ENCODE results near the gene CACNA1C. TPM values are rescaled to one million over a fixed set of nuclear protein-coding genes. Genes with fewer than 3 reads are reported as not detected.

CACNA1C gene
- total RNA-seq, 4 donors from 2014 or later = 5.2 to 12.9 (median 6.3) TPM

DNA sequence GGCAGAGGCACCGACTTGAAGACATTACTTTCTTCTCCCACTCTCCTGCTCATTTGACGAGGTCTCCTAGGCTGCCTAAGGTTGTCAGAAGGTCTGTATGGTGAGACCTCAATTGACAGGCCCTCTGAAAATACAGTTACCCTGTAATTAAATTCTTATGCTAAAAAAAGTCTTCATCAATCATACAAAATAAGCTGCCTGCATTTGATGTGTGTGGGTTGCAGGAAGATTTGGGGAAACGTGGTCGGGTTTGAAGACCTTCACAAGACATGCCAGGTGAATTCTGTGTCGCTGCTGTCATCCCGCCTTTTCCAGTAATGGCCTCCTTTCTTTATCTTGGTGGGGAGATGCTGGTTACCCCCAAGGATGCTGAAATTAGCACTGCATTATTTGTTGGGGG is 299.4 kb downstream of the CACNA1C start:
- H3K9me3 ChIP-seq = no peaks in the 10 kb centered on the region
- TF ChIP-seq, protein P1, sequence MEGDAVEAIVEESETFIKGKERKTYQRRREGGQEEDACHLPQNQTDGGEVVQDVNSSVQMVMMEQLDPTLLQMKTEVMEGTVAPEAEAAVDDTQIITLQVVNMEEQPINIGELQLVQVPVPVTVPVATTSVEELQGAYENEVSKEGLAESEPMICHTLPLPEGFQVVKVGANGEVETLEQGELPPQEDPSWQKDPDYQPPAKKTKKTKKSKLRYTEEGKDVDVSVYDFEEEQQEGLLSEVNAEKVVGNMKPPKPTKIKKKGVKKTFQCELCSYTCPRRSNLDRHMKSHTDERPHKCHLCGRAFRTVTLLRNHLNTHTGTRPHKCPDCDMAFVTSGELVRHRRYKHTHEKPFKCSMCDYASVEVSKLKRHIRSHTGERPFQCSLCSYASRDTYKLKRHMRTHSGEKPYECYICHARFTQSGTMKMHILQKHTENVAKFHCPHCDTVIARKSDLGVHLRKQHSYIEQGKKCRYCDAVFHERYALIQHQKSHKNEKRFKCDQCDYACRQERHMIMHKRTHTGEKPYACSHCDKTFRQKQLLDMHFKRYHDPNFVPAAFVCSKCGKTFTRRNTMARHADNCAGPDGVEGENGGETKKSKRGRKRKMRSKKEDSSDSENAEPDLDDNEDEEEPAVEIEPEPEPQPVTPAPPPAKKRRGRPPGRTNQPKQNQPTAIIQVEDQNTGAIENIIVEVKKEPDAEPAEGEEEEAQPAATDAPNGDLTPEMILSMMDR (IDR thresholded peaks at IDR 0.05) = no peak
- no peak for TF ChIP-seq EP300 (IDR thresholded peaks at IDR 0.05)
- no peak for TF ChIP-seq POLR2A (IDR thresholded peaks at IDR 0.05)
- no peak overlapping the region for H3K27ac ChIP-seq
- DNase-seq (ENCODE audit: low spot score in 2 of 2) = no peak
- no peaks in the 10 kb centered on the region for H3K27me3 ChIP-seq
- H3K4me1 ChIP-seq = no peaks in the 10 kb centered on the region
- no peaks in the 10 kb centered on the region for H3K36me3 ChIP-seq
- no peak overlapping the region for H3K4me3 ChIP-seq
- WGBS, 2 donors = 87 to 92% methylated on average over 6 of the region's 6 CpGs

DNA sequence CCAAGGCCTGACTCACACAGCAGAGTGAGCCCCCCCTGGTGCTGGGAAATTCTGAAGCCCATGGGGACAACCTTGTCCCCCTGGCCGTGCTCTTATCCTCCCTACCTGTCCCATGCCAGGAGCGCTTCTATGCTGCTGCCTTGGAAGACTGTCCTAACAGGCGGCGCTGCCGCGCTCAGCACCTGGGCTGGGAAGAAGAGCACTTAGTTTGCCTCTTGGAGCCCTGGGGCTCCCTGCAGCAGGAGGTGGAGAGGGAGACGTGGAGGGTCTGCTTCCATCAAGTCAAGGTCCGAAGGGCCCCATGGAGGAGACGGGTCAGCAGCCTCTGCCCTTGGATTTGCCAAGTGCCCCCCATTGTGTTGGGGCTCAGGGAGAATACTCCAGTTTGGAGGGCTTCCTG is 300.5 kb downstream of the CACNA1C start:
- Histone ChIP-seq H3K9me3 (no peaks in the 10 kb centered on the region), H3K27ac (no peak overlapping the region), H3K36me3 (no peaks in the 10 kb centered on the region), H3K4me1 (peaks cover 0 to 5% (median 0%) of the 10 kb centered on the region in 4 donors), H3K4me3 (no peak overlapping the region), H3K27me3 (no peaks in the 10 kb centered on the region)
- WGBS, 2 donors = 94 to 98% methylated on average over 2 to 9 of the region's 9 CpGs
- DNase-seq (ENCODE audit: low spot score in 2 of 2) = no peak
- no peak for TF ChIP-seq EP300 (IDR thresholded peaks at IDR 0.05)
- TF ChIP-seq, protein P1 (IDR thresholded peaks at IDR 0.05) = no peak
- no peak for TF ChIP-seq POLR2A (IDR thresholded peaks at IDR 0.05)

DNA sequence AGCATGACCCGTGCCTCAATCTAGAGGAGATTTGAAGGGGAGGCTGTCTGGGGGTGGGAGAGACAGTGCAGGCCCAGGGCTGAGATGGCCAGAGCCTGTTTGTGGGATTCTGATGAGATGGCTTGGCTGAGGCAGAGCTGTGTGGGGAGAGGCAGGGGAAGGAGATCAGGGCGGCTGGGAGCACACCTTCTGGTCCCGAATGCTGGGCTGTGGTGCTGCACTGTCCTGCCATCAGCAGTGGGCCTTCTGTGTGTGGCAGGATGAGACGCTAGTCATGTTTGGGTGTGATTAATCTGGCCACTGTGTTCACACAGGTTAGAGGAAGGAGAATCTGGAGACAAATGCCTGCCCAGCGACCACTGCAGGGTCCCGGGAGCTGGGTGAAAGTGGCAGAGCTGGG is 300.9 kb downstream of the CACNA1C start:
- H3K4me1 ChIP-seq = peaks cover 0 to 9% (median 0%) of the 10 kb centered on the region in 4 donors
- no peak overlapping the region for H3K27ac ChIP-seq
- TF ChIP-seq EP300 (IDR thresholded peaks at IDR 0.05) (no peak), POLR2A (IDR thresholded peaks at IDR 0.05) (no peak)
- TF ChIP-seq, protein P1 (IDR thresholded peaks at IDR 0.05) = no peak

DNA sequence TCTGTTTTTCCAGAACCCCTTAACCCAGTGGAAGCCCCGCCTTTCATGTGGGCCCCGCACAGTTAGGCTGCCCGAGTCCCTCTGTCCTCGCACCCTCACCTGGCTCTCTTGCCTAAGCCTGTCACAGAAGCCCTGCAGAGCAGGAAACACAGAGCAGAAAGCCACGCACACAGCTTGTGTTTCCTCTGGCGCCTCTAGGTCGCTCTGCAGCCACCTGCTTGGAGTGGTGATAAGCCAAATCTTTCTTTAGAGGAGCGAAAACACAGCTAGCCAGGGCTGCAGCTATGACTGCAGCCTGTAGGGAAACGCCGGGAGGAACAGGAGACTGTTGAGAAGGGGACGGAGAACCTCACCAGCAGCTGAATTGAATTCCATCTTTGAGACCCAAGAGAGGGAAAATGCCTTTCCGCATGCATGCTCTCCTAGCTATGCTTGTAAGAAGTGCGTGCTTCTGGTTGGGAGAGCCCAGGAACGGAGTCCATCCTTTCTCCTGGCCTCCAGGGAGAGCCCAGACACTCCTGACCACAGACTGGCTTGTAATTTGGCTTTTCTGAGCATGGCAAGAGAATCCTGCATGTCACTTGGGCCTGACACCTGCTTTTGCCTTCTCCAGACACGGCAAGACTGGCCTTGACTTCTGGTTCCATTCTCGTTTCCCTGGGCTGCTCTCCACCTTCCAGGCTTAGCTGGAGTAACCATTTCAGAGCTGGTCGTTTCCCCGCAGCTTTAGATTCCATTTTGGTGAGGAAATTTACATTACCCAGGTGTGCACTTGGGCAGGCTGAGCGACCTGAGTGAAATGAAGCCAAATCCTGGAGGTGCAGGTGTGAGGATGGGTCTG is 301.6 kb downstream of the CACNA1C start:
- Histone ChIP-seq H3K9me3 (no peaks in the 10 kb centered on the region), H3K27ac (no peak overlapping the region), H3K36me3 (no peaks in the 10 kb centered on the region), H3K4me3 (no peak overlapping the region), H3K4me1 (peaks cover 0 to 14% (median 0%) of the 10 kb centered on the region in 4 donors), H3K27me3 (no peaks in the 10 kb centered on the region)
- 62% methylated on average over 19 of the region's 19 CpGs for WGBS, 2 donors
- no peak for TF ChIP-seq POLR2A (IDR thresholded peaks at IDR 0.05)
- TF ChIP-seq, protein P1 (IDR thresholded peaks at IDR 0.05) = no peak
- TF ChIP-seq EP300 (IDR thresholded peaks at IDR 0.05) = no peak
- no peak for DNase-seq (ENCODE audit: low spot score in 2 of 2)

More for the DNA sequence above, 300.9 kb downstream of the CACNA1C start:
- Histone ChIP-seq H3K9me3 (no peaks in the 10 kb centered on the region), H3K36me3 (no peaks in the 10 kb centered on the region), H3K27me3 (no peaks in the 10 kb centered on the region), H3K4me3 (no peak overlapping the region)
- DNase-seq (ENCODE audit: low spot score in 2 of 2) = no peak
- 72 to 77% methylated on average over 6 of the region's 6 CpGs for WGBS, 2 donors

DNA sequence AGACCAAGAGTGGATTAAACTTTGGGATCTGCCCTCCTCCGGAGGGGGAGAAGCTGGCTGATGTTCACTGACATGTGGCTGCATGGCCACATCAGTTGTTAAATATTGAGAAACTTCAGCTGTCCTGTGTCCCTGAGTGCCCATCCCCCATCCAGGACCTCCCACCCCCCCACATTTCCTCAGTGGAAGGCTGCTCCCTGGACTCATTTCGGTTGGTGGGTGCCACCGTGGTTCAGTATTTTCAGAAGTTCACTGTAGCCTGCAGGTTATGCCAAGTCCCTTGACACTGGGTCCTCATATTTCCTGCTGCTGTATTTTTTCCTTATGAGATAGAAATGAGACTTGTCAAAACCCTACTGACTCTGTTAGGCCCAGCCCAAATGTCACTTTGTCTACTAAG is 302.4 kb downstream of the CACNA1C start:
- TF ChIP-seq, protein P1 (IDR thresholded peaks at IDR 0.05) = no peak
- TF ChIP-seq POLR2A (IDR thresholded peaks at IDR 0.05) (no peak), EP300 (IDR thresholded peaks at IDR 0.05) (no peak)
- H3K36me3 ChIP-seq = no peaks in the 10 kb centered on the region
- no peaks in the 10 kb centered on the region for H3K27me3 ChIP-seq
- no peak overlapping the region for H3K4me3 ChIP-seq
- H3K9me3 ChIP-seq = no peaks in the 10 kb centered on the region
- H3K27ac ChIP-seq = no peak overlapping the region
- no peak for DNase-seq (ENCODE audit: low spot score in 2 of 2)
- H3K4me1 ChIP-seq = peaks cover 0 to 14% (median 0%) of the 10 kb centered on the region in 4 donors
- WGBS, 2 donors = 73 to 78% methylated on average over 3 of the region's 3 CpGs

All from tibial nerve (tissue), 4 donors.